Body of pancreas (tissue), 4 donors: ENCODE data around the gene CRBN. TPM values are rescaled to one million over a fixed set of nuclear protein-coding genes. Genes with fewer than 3 reads are reported as not detected.
A peak's percentile ranks its signal among the peaks of the same experiment; 100 is the strongest.

Source experiments
- ATAC-seq: fragments of 150-250 bp; one replicate; pipeline ENCODE4 v1.9.1; 2016
- DNase-seq, 4 donors: peaks; one replicate each; pipeline ENCODE4 v3.0.0-alpha.2; 2019
- H3K27ac ChIP-seq, 4 donors: fragments of 200-600 bp; sonication (generic); 1 replicate in 3 of 4; 2 replicates in 1 of 4; pipeline versions ENCODE4 v1.5.1 to v1.6.1; 2016 to 2019; ENCODE audit warnings: mild to moderate bottlenecking in 1 of 4, mixed read lengths in 1 of 4, moderate library complexity in 1 of 4
- H3K27me3 ChIP-seq, 2 donors: fragments of 200-600 bp; sonication (generic); one replicate each; pipeline ENCODE4 v1.6.0; 2016; ENCODE audit warnings: mild to moderate bottlenecking in 1 of 2
- H3K36me3 ChIP-seq, 2 donors: fragments of 200-600 bp; sonication (generic); replicated peaks in 1 of 2; 2 replicates each; pipeline ENCODE4 v1.5.1; 2016; ENCODE audit warnings: low read depth in 2 of 2; ENCODE audit not compliant: insufficient read depth in 1 of 2
- H3K4me1 ChIP-seq: fragments of 200-600 bp; sonication (generic); one replicate; pipeline ENCODE4 v1.6.0; 2016
- H3K4me3 ChIP-seq, 2 donors: fragments of 200-600 bp; sonication (generic); 1 replicate in 1 of 2; 2 replicates in 1 of 2; pipeline ENCODE4 v1.5.1; 2016 to 2019
- H3K9me3 ChIP-seq, 3 donors: fragments of 200-600 bp; sonication (generic); 1 replicate in 2 of 3; 2 replicates in 1 of 3; pipeline ENCODE4 v1.5.1; 2016
- POLR2A ChIP-seq, 3 donors: fragments of 450-650 bp; IDR thresholded peaks; one replicate each; pipeline ENCODE4 v1.6.1; 2016; ENCODE audit warnings: antibody characterized with exemption in 3 of 3, mild to moderate bottlenecking in 2 of 3
- WGBS, 2 donors: methylation state at CpG; one replicate each; pipeline ENCODE4 v1.1.5; 2017; 5-methylcytosine and 5-hydroxymethylcytosine counted together
- intact Hi-C: fragments of 100-400 bp; cut with DNase I; formaldehyde crosslinking; loops from one replicate; pipeline ENCODE4 v1.15.1; 2023
- total RNA-seq, 2 donors: library from RNA; depleted of rRNA; stranded (reverse); fragments of >200 nt; gene quantifications; one replicate each; pipeline ENCODE4 v1.1.0, GENCODE V29; 2016
- TF ChIP-seq, protein P1 (sequence below), 7 experiments: fragments of 450-650 bp in 4 of 7; fragments of 200-600 bp in 3 of 7; sonication (generic) in 3 of 7; IDR thresholded peaks; one replicate each; pipeline ENCODE4 v1.5.1; 2016 to 2019; ENCODE audit warnings: antibody characterized with exemption in 7 of 7

Gene CRBN
- total RNA-seq, 2 donors from 2014 or later: 33.9 to 37.9 TPM

DNA sequence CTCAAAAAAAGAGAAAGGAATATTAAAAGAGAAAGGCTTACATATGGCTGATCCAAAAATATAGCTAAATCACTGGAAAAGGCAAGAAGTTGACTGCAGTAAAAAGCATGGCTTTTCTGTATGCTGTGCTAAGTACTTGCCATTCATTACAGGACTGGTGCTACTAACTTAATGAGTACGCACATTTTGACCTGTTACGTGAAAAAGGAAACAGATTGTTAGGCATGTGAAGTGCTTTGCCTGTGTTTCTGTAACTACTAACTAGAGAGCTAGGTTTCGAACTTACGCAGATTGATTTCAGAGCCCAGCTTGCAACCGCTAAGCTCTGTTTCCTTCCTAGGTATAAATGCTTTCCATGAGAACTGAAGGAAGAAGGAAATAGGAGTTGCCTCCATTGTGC, 49.9 kb downstream of the CRBN start:
- Histone ChIP-seq H3K27me3 (no peaks in the 10 kb centered on the region), H3K4me1 (peaks cover 30% of the 10 kb centered on the region), H3K4me3 (no peak overlapping the region), H3K9me3 (no peaks in the 10 kb centered on the region), H3K27ac (no peak overlapping the region), H3K36me3 (no peaks in the 10 kb centered on the region)
- ATAC-seq (no peak), DNase-seq (no peak)
- TF ChIP-seq, protein P1, sequence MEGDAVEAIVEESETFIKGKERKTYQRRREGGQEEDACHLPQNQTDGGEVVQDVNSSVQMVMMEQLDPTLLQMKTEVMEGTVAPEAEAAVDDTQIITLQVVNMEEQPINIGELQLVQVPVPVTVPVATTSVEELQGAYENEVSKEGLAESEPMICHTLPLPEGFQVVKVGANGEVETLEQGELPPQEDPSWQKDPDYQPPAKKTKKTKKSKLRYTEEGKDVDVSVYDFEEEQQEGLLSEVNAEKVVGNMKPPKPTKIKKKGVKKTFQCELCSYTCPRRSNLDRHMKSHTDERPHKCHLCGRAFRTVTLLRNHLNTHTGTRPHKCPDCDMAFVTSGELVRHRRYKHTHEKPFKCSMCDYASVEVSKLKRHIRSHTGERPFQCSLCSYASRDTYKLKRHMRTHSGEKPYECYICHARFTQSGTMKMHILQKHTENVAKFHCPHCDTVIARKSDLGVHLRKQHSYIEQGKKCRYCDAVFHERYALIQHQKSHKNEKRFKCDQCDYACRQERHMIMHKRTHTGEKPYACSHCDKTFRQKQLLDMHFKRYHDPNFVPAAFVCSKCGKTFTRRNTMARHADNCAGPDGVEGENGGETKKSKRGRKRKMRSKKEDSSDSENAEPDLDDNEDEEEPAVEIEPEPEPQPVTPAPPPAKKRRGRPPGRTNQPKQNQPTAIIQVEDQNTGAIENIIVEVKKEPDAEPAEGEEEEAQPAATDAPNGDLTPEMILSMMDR (IDR thresholded peaks at IDR 0.05): no peak
- no peak for TF ChIP-seq POLR2A (IDR thresholded peaks at IDR 0.05)
- 73% methylated on average over 5 of the region's 5 CpGs for WGBS, 2 donors
- intact Hi-C loops: no loop called here

DNA sequence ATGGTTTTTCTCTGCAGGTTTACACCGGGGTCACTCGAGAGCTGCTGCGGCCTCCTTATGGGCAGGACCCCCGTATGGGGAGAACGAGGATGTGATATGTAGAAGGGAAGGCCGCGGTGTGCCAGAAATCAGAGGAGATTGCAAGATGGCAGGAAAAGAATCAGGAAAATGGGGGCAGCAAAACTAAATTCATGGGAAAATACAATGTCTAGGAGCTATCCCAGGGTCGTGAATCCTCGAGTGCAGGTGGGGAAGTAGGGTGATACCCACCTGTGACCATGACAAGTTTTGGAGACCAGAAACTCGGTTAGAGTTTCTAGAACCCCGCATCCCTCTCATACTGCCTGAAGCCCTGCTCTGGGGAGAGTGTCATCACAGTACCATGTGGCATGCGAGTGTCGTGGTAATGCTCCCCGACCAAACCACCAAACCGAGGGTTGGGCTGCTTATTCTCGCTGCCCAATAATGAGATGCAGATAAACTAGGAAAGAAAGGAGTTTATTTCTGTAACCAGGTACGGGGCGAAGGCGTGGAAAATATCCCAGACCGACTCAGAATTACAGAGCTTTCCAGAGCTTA, 52.0 kb downstream of the CRBN start:
- Histone ChIP-seq H3K9me3 (no peaks in the 10 kb centered on the region), H3K27me3 (no peaks in the 10 kb centered on the region), H3K4me1 (peaks cover 30% of the 10 kb centered on the region), H3K27ac (peak overlapping the region; percentile 78 to 97 (median 88)), H3K4me3 (peak overlapping the region; percentile 84 to 90), H3K36me3 (no peaks in the 10 kb centered on the region)
- no peak for ATAC-seq
- intact Hi-C loops: no loop called here
- no peak for TF ChIP-seq POLR2A (IDR thresholded peaks at IDR 0.05)
- TF ChIP-seq, protein P1 (IDR thresholded peaks at IDR 0.05): no peak
- 19% methylated on average over 20 of the region's 20 CpGs for WGBS, 2 donors
- DNase-seq: no peak

DNA sequence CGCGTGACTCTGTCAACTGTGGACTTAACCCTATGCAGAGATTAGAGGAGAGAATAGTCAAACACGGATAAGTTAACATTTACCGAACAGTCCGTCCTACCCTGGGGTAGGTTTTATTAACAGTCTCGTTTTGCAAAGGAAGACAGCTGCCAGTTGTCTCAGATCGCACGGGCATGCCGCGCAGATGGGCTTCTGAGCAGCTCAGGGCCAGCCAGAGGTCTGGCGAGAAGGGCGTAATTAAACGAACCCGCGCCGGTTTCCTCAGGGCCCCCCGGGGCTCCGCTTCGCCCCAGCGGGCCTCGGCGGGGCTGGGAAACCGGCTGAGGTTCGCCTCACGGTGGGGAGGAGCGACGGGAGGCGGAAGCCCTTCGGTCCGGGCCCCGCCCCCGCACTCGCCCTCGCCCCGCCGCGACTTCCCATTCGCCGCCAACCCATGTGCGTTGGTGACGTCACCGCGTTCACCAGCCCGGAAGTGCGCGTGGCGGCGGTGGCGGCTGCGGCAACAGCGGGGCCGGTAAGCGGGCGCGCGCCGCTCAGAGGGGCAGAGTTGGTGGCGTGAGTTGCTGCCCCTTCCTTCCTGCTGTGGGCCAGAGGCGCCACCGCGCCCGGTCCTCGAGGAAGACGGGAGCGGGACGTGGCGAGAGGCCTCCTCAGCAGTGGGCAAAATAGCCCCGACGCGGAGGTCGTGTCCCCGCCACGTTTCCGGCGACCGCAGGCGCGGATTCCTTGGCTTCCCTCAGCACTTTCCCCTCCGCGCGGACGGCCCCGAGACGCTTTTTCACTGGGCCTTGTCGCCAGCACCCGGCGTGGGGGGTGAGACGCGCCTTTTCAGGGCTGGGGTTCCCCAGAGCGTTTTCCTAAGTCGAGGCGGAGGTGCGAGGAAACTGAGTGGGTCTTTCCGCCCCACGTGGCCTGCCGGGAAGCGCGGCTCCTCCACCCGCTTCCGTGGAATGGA, 52.7 kb downstream of the CRBN start, which contains the start of gene TRNT1:
TSS of gene TRNT1 (plus strand) at position 464 of the 955 bp plus-strand sequence. CDS start 2,101 bp downstream, outside the sequence.
- Histone ChIP-seq H3K36me3 (no peaks in the 10 kb centered on the region), H3K4me3 (peak within 1 kb of the TSS; percentile 84 to 90), H3K27me3 (no peaks in the 10 kb centered on the region), H3K27ac (peak within 1 kb of the TSS; percentile 78 to 97 (median 88)), H3K4me1 (peaks cover 30% of the 10 kb centered on the region), H3K9me3 (no peaks in the 10 kb centered on the region)
- TF ChIP-seq, protein P1 (IDR thresholded peaks at IDR 0.05): peak in 1 of 7 experiments; percentile 13
- peak; percentile 90 to 94 (median 94) for TF ChIP-seq POLR2A (IDR thresholded peaks at IDR 0.05)
- DNase-seq: peak; percentile 97
- ATAC-seq: peak; percentile 99
- 1% methylated on average over 23 to 99 of the region's 100 CpGs for WGBS, 2 donors
- intact Hi-C loops: no loop called here

DNA sequence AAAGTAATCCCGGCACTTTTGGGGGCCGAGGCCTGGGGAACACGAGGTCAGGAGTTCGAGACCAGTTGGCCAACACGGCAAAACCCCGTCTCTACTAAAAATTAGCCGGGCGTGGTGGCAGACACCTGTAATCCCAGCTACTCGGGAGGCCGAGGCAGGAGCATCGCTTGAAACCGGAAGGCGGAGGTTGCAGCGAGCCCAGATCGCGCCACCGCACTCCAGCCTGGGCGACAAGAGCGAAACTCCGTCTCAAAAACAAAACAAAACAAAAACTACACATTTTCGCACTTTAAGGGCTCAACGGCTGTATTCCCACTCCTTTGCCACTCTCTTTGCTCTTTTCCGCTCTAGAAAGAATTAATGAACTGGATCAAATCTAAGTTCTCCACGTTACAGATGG, 53.5 kb downstream of the CRBN start:
- peak in 1 of 4 donors; percentile 16 for DNase-seq
- Histone ChIP-seq H3K4me3 (peak overlapping the region; percentile 15 to 84), H3K27ac (peak overlapping the region; percentile 78 to 97 (median 88)), H3K4me1 (peaks cover 30% of the 10 kb centered on the region), H3K27me3 (no peaks in the 10 kb centered on the region), H3K9me3 (no peaks in the 10 kb centered on the region), H3K36me3 (no peaks in the 10 kb centered on the region)
- ATAC-seq: no peak
- intact Hi-C loops: no loop called here
- TF ChIP-seq POLR2A (IDR thresholded peaks at IDR 0.05): no peak
- WGBS, 2 donors: 84 to 85% methylated on average over 24 of the region's 24 CpGs

DNA sequence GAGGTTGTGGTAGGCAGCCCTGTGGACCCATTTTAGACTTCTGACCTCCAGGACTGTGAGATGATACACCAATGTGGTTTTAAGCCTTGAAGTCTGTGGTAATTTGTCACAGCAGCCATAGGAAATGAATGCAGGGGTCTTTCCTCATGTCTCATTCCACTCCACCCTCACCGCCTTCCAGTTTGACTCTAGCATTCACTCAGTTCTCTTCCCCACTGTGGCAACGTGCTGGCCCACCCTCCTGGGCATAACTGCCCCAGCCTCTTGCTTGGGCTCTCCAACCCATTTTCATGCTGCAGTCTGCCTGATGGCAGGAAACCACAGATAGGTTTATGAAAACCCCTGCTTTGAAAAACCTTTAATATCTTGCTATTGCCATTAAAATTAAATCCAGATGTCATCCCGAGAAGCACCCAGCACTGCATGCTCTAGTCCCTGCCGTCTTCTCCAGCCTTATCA, 60.1 kb downstream of the CRBN start:
- ATAC-seq: no peak
- DNase-seq: no peak
- WGBS, 2 donors: 57 to 64% methylated on average over 4 of the region's 4 CpGs
- Histone ChIP-seq H3K27ac (no peak overlapping the region), H3K27me3 (no peaks in the 10 kb centered on the region), H3K4me1 (no peaks in the 10 kb centered on the region), H3K9me3 (no peaks in the 10 kb centered on the region), H3K36me3 (no peaks in the 10 kb centered on the region), H3K4me3 (no peak overlapping the region)
- TF ChIP-seq, protein P1 (IDR thresholded peaks at IDR 0.05): no peak
- no peak for TF ChIP-seq POLR2A (IDR thresholded peaks at IDR 0.05)
- intact Hi-C loops: no loop called here
